Parathyroid adenoma (tissue), 2 donors: ENCODE data around the gene YIPF5.

Experiments used
- H2AFZ ChIP-seq: fragments of 300-600 bp; sonication (generic); one replicate; pipeline ENCODE4 v1.7.0; 2017; ENCODE audit warnings: antibody characterized with exemption, mild to moderate bottlenecking
- H3K27ac ChIP-seq: fragments of 300-600 bp; sonication (generic); one replicate; pipeline ENCODE4 v1.7.0; 2017
- H3K27me3 ChIP-seq: fragments of 300-600 bp; sonication (generic); one replicate; pipeline ENCODE4 v1.7.0; 2017; ENCODE audit warnings: low read length; ENCODE audit not compliant: control insufficient read depth, insufficient read depth
- H3K36me3 ChIP-seq: fragments of 300-600 bp; sonication (generic); one replicate; pipeline ENCODE4 v1.7.0; 2017; ENCODE audit warnings: low read length; ENCODE audit not compliant: control insufficient read depth, insufficient read depth
- H3K4me1 ChIP-seq: fragments of 300-600 bp; sonication (generic); one replicate; pipeline ENCODE4 v1.7.0; 2017; ENCODE audit warnings: control low read depth
- H3K4me2 ChIP-seq: fragments of 300-600 bp; sonication (generic); one replicate; pipeline ENCODE4 v1.7.0; 2017; ENCODE audit warnings: low read length
- H3K4me3 ChIP-seq: fragments of 300-600 bp; sonication (generic); one replicate; pipeline ENCODE4 v1.7.0; 2017; ENCODE audit warnings: low read depth, low read length
- H3K79me2 ChIP-seq: fragments of 300-600 bp; sonication (generic); one replicate; pipeline ENCODE4 v1.7.0; 2017; ENCODE audit warnings: control low read depth
- H3K9ac ChIP-seq: fragments of 300-600 bp; sonication (generic); one replicate; pipeline ENCODE4 v1.7.0; 2017; ENCODE audit warnings: mild to moderate bottlenecking
- H3K9me3 ChIP-seq: fragments of 300-600 bp; sonication (generic); one replicate; pipeline ENCODE4 v1.7.0; 2017; ENCODE audit warnings: low read length; ENCODE audit not compliant: control insufficient read depth
- TF ChIP-seq, protein P1 (sequence below): fragments of 300-600 bp; sonication (generic); IDR thresholded peaks from one replicate; pipeline ENCODE4 v1.7.0; 2017; ENCODE audit warnings: antibody characterized with exemption, mild to moderate bottlenecking
- donor health status: primary hyperparathyroidism.

Gene YIPF5

DNA sequence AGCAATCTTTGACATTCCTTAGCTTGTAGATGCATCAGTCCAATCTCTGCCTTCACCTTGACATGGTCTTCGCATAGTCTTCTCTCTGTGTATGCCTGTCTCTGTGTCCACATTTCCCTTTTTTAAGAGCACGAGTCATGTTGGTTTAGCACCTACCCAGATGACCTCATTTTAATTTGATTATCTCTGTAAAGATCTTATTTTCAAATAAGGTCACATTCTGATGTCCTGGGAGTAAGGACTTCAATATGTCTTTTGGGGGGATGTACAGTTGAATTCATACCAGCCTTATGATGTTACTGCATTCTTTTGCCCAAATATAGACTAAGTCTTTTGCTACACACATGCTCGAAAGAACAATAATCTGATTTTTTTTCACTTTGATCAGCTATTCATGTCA lies 7.1 kb upstream of the YIPF5 start:
- TF ChIP-seq, protein P1, sequence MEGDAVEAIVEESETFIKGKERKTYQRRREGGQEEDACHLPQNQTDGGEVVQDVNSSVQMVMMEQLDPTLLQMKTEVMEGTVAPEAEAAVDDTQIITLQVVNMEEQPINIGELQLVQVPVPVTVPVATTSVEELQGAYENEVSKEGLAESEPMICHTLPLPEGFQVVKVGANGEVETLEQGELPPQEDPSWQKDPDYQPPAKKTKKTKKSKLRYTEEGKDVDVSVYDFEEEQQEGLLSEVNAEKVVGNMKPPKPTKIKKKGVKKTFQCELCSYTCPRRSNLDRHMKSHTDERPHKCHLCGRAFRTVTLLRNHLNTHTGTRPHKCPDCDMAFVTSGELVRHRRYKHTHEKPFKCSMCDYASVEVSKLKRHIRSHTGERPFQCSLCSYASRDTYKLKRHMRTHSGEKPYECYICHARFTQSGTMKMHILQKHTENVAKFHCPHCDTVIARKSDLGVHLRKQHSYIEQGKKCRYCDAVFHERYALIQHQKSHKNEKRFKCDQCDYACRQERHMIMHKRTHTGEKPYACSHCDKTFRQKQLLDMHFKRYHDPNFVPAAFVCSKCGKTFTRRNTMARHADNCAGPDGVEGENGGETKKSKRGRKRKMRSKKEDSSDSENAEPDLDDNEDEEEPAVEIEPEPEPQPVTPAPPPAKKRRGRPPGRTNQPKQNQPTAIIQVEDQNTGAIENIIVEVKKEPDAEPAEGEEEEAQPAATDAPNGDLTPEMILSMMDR = no peak
- H2AFZ ChIP-seq = peak overlapping the region; percentile 17
- no peak overlapping the region for H3K4me3 ChIP-seq
- no peak overlapping the region for H3K27ac ChIP-seq
- H3K4me2 ChIP-seq = no peak overlapping the region
- H3K27me3 ChIP-seq = no peaks in the 10 kb centered on the region
- H3K36me3 ChIP-seq = no peaks in the 10 kb centered on the region
- H3K9ac ChIP-seq = no peak overlapping the region
- H3K4me1 ChIP-seq = no peaks in the 10 kb centered on the region
- H3K9me3 ChIP-seq = no peaks in the 10 kb centered on the region
- no peaks in the 10 kb centered on the region for H3K79me2 ChIP-seq

DNA sequence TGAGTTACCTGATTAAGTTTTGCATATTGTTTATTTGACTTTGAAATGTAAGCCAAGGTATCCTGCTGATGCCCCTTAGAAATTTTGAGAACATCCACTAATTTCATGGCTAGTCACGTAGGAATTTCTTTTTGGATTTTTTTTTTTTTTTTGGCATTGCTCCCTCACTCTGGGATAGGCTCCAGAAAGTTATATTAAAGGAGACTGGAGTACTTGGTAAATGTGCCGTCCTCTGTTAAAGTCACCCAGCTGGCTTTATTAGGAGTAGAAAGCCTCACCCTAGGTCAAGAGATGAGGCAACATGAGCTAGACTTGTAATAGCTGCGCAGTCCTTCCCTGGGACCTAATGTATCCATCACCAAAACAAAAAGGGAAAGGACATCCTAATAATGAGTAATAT lies 3.3 kb upstream of the YIPF5 start:
- Histone ChIP-seq H2AFZ (no peak overlapping the region), H3K4me1 (peaks cover 7% of the 10 kb centered on the region), H3K9ac (no peak overlapping the region), H3K36me3 (no peaks in the 10 kb centered on the region), H3K9me3 (no peaks in the 10 kb centered on the region), H3K27me3 (no peaks in the 10 kb centered on the region), H3K79me2 (peaks cover 6% of the 10 kb centered on the region), H3K27ac (no peak overlapping the region), H3K4me3 (no peak overlapping the region), H3K4me2 (no peak overlapping the region)
- TF ChIP-seq, protein P1 = no peak

DNA sequence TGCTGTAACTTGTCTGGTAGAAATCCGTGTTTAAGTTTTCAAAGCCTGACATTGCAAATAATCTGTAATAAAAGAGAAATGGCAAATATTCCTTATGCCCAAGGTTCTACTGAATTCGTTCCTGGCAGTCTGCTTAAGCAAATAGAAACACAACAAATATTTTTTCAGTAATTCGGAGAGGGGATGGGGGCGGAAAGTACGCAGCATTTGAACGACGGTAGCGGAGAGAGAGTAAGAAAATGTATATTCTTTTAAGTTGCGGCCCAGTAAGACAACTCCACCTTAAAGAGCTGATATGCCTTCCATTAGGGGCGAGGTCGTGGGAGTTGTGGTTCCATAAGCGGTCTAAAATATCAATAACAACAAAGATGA lies 569 bp downstream of the YIPF5 start:
- H3K4me2 ChIP-seq = peak overlapping the region; percentile 76
- peak overlapping the region; percentile 91 for H2AFZ ChIP-seq
- H3K9ac ChIP-seq = peak overlapping the region; percentile 49
- peaks cover 7% of the 10 kb centered on the region for H3K4me1 ChIP-seq
- peaks cover 13% of the 10 kb centered on the region for H3K79me2 ChIP-seq
- no peaks in the 10 kb centered on the region for H3K36me3 ChIP-seq
- H3K27me3 ChIP-seq = no peaks in the 10 kb centered on the region
- TF ChIP-seq, protein P1 = no peak
- H3K27ac ChIP-seq = peak overlapping the region; percentile 44
- H3K4me3 ChIP-seq = peak overlapping the region; percentile 97
- no peaks in the 10 kb centered on the region for H3K9me3 ChIP-seq

GRCh38 chr5:144167998-144168397 lies 2.5 kb downstream of the YIPF5 start:
- no peak overlapping the region for H3K4me2 ChIP-seq
- no peak overlapping the region for H2AFZ ChIP-seq
- no peaks in the 10 kb centered on the region for H3K27me3 ChIP-seq
- H3K36me3 ChIP-seq = no peaks in the 10 kb centered on the region
- TF ChIP-seq, protein P1 = no peak
- no peak overlapping the region for H3K4me3 ChIP-seq
- H3K79me2 ChIP-seq = peaks cover 13% of the 10 kb centered on the region
- no peak overlapping the region for H3K27ac ChIP-seq
- no peaks in the 10 kb centered on the region for H3K9me3 ChIP-seq
- peaks cover 7% of the 10 kb centered on the region for H3K4me1 ChIP-seq
- no peak overlapping the region for H3K9ac ChIP-seq

GRCh38 chr5:144166696-144167095 lies 3.8 kb downstream of the YIPF5 start:
- Histone ChIP-seq H3K9ac (no peak overlapping the region), H3K36me3 (no peaks in the 10 kb centered on the region), H3K4me2 (no peak overlapping the region), H3K27ac (no peak overlapping the region), H2AFZ (no peak overlapping the region), H3K79me2 (peaks cover 13% of the 10 kb centered on the region), H3K4me3 (no peak overlapping the region), H3K9me3 (no peaks in the 10 kb centered on the region), H3K4me1 (peaks cover 7% of the 10 kb centered on the region), H3K27me3 (no peaks in the 10 kb centered on the region)
- TF ChIP-seq, protein P1 = no peak
